PC-9 (cell line): ENCODE data around the gene SAPCD1. TPM values are rescaled to one million over a fixed set of nuclear protein-coding genes. Genes with fewer than 3 reads are reported as not detected.

Experiments used
- BruUV-seq: library from RNA; stranded (reverse); fragments of 400-500 nt; replicated peaks from 2 replicates; lab custom pipeline; 2021; lab: Mats Ljungman, UMichigan
- CTCF ChIA-PET: fragments of 300-600 bp; sonication (Branson Sonifier 250); formaldehyde crosslinking; loops from one replicate; lab custom pipeline; 2022; ENCODE audit warnings: antibody characterized with exemption; lab: Charles Lee
- POLR2A ChIA-PET: fragments of 300-600 bp; sonication (Branson Sonifier 250); formaldehyde crosslinking; loops from one replicate; lab custom pipeline; 2022; ENCODE audit warnings: antibody characterized with exemption; ENCODE audit not compliant: unreplicated experiment; lab: Charles Lee
- DNase-seq, 2 experiments: peaks; one replicate each; pipeline versions ENCODE4 v3.0.0 to v3.0.0-alpha.2; 2015 to 2022; ENCODE audit warnings: mixed read lengths in 1 of 2
- H2AFZ ChIP-seq: fragments of 200-600 bp; sonication (generic); 2 replicates; pipeline ENCODE4 v1.8.1; 2017; ENCODE audit warnings: antibody characterized with exemption
- H3F3A ChIP-seq: fragments of 200-600 bp; sonication (generic); 2 replicates; pipeline ENCODE4 v1.8.1; 2017; ENCODE audit warnings: antibody characterized with exemption, mild to moderate bottlenecking, low read depth; ENCODE audit not compliant: insufficient read depth
- H3K27ac ChIP-seq: fragments of 200-600 bp; sonication (generic); 2 replicates; pipeline ENCODE4 v1.6.1; 2016; ENCODE audit warnings: mixed run types
- H3K27me3 ChIP-seq: fragments of 200-600 bp; sonication (generic); 2 replicates; pipeline ENCODE4 v1.6.1; 2016; ENCODE audit warnings: low read depth, mixed run types; ENCODE audit not compliant: insufficient read depth
- H3K36me3 ChIP-seq: fragments of 200-600 bp; sonication (generic); 2 replicates; pipeline ENCODE4 v1.6.1; 2016; ENCODE audit warnings: low read depth, mixed run types
- H3K4me1 ChIP-seq: fragments of 200-600 bp; sonication (generic); replicated peaks from 2 replicates; pipeline ENCODE4 v1.6.1; 2016; ENCODE audit warnings: mixed run types; ENCODE audit not compliant: insufficient read depth
- H3K4me2 ChIP-seq: fragments of 200-600 bp; sonication (generic); 2 replicates; pipeline ENCODE4 v1.6.1; 2017; ENCODE audit warnings: mixed run types
- H3K4me3 ChIP-seq: fragments of 200-600 bp; sonication (generic); 2 replicates; pipeline ENCODE4 v1.6.1; 2016; ENCODE audit warnings: mixed run types
- H3K79me2 ChIP-seq: fragments of 200-600 bp; sonication (generic); 2 replicates; pipeline ENCODE4 v1.6.1; 2017; ENCODE audit warnings: low read depth, mixed run types
- H3K9me2 ChIP-seq: fragments of 200-600 bp; sonication (generic); 2 replicates; pipeline ENCODE4 v1.8.1; 2017; ENCODE audit warnings: mild to moderate bottlenecking; ENCODE audit not compliant: insufficient read depth
- H3K9me3 ChIP-seq: fragments of 200-600 bp; sonication (generic); 2 replicates; pipeline ENCODE4 v1.8.1; 2016; ENCODE audit warnings: low read depth; ENCODE audit not compliant: insufficient read depth
- H4K20me1 ChIP-seq: fragments of 200-600 bp; sonication (generic); 2 replicates; pipeline ENCODE4 v1.8.1; 2017; ENCODE audit not compliant: insufficient read depth
- CTCF ChIP-seq: fragments of 200-600 bp; sonication (generic); conservative IDR thresholded peaks from 2 replicates; pipeline ENCODE4 v1.6.1; 2017; ENCODE audit warnings: mixed run types, antibody characterized with exemption, mild to moderate bottlenecking, moderate library complexity
- EZH2 ChIP-seq: fragments of 200-600 bp; sonication (generic); IDR thresholded peaks from 2 replicates; pipeline ENCODE4 v1.8.0; 2017; ENCODE audit warnings: antibody characterized with exemption, low read depth
- intact Hi-C: fragments of 100-400 bp; cut with micrococcal nuclease; formaldehyde crosslinking; loops from one replicate; pipeline ENCODE4 v1.10.0; 2022; ENCODE audit not compliant: unreplicated experiment
- total RNA-seq: library from RNA; stranded (reverse); gene quantifications from 2 replicates; pipeline ENCODE4 v1.2.3, GENCODE V29; 2021

Gene SAPCD1
- total RNA-seq, 1 experiment from 2014 or later, result 11.1 TPM

GRCh38 chr6:31771992-31772358 is 9.5 kb downstream of the SAPCD1 start:
- H4K20me1 ChIP-seq, result no peaks in the 10 kb centered on the region
- no peaks in the 10 kb centered on the region for H3K9me3 ChIP-seq
- intact Hi-C loops, result loop anchor here (1.0 to 10.0 kb wide), 2 partner anchors 58 to 183 kb away; partner anchors contain the start of genes NELFE and SKIC2
- peaks cover 21% of the 10 kb centered on the region; the same call in 1 of the 2 replicates for H3F3A ChIP-seq
- POLR2A ChIA-PET, result no interaction called here
- no peak overlapping the region for H3K27ac ChIP-seq
- DNase-seq, result no peak
- H3K27me3 ChIP-seq, result no peaks in the 10 kb centered on the region
- no peaks in the 10 kb centered on the region for H3K9me2 ChIP-seq
- no peaks in the 10 kb centered on the region for H3K79me2 ChIP-seq
- H3K36me3 ChIP-seq, result no peaks in the 10 kb centered on the region
- BruUV-seq, result no TSS peak
- peaks cover 26% of the 10 kb centered on the region for H3K4me1 ChIP-seq
- H3K4me3 ChIP-seq, result no peak overlapping the region
- TF ChIP-seq CTCF, result no peak
- TF ChIP-seq EZH2, result no peak
- no peak overlapping the region for H3K4me2 ChIP-seq
- H2AFZ ChIP-seq, result no peak overlapping the region
- CTCF ChIA-PET, result interaction anchor here (0.7 kb wide), 1 partner anchor 54 kb away, joined by 14 read pairs; no protein-coding TSS in a partner anchor

- ChIA-PET POLR2A (interaction anchor here (0.7 to 1.0 kb wide), 2 partner anchors 52 to 60 kb away, joined by 3 to 10 read pairs; no protein-coding TSS in a partner anchor), CTCF (interaction anchor here (0.5 to 0.7 kb wide), 6 partner anchors 13 to 353 kb away, joined by 3 to 9 read pairs (median 4); partner anchors contain the start of genes ATF6B and MSH5)
- Histone ChIP-seq H3K9me3 (no peaks in the 10 kb centered on the region), H3K9me2 (no peaks in the 10 kb centered on the region), H4K20me1 (no peaks in the 10 kb centered on the region), H3K4me2 (peak overlapping the region; percentile 4), H3K4me1 (peaks cover 32% of the 10 kb centered on the region), H3K79me2 (no peaks in the 10 kb centered on the region), H3F3A (peaks cover 37% of the 10 kb centered on the region; the same call in 1 of the 2 replicates), H3K4me3 (no peak overlapping the region), H2AFZ (no peak overlapping the region), H3K27me3 (no peaks in the 10 kb centered on the region), H3K27ac (no peak overlapping the region), H3K36me3 (no peaks in the 10 kb centered on the region)
- BruUV-seq, result no TSS peak
- peak; percentile 52 to 57 for DNase-seq
- intact Hi-C loops, result loop anchor here (10.0 kb wide), 1 partner anchor 180 kb away; the partner anchor contains the start of genes NELFE and SKIC2
- TF ChIP-seq EZH2, result no peak
- no peak for TF ChIP-seq CTCF
Measured at GRCh38 chr6:31775184-31775583, 12.7 kb downstream of the SAPCD1 start.

GRCh38 chr6:31775633-31776484 is 13.4 kb downstream of the SAPCD1 start:
- intact Hi-C loops, result loop anchor here (2.0 to 10.0 kb wide), 3 partner anchors 19 to 179 kb away; partner anchors contain the start of genes HSPA1A, HSPA1L, NELFE and SKIC2
- peaks cover 31% of the 10 kb centered on the region for H3K4me1 ChIP-seq
- TF ChIP-seq CTCF (no peak), EZH2 (no peak)
- no peak overlapping the region for H2AFZ ChIP-seq
- H3K9me2 ChIP-seq, result no peaks in the 10 kb centered on the region
- DNase-seq, result no peak
- no peak overlapping the region; the same call in 1 of the 2 replicates for H3K4me3 ChIP-seq
- H3K27ac ChIP-seq, result no peak overlapping the region
- H3K4me2 ChIP-seq, result peak overlapping the region; percentile 76
- no peaks in the 10 kb centered on the region for H3K9me3 ChIP-seq
- H3K36me3 ChIP-seq, result peaks cover 2% of the 10 kb centered on the region; the same call in 1 of the 2 replicates
- BruUV-seq, result no TSS peak
- H3F3A ChIP-seq, result peaks cover 36% of the 10 kb centered on the region; the same call in 1 of the 2 replicates
- no peaks in the 10 kb centered on the region for H4K20me1 ChIP-seq
- no peaks in the 10 kb centered on the region for H3K79me2 ChIP-seq
- H3K27me3 ChIP-seq, result no peaks in the 10 kb centered on the region
- ChIA-PET CTCF (interaction anchor here (0.5 to 0.6 kb wide), 2 partner anchors 36 to 59 kb away, joined by 4 read pairs; partner anchors contain the start of gene MSH5), POLR2A (interaction anchor here (0.6 to 1.0 kb wide), 2 partner anchors 51 to 74 kb away, joined by 5 to 10 read pairs; no protein-coding TSS in a partner anchor)
